Activated naive CD8-positive, alpha-beta T cell (primary cell): ENCODE data around the gene DUSP22.

Experiments
- H3K27ac Mint-ChIP-seq: one replicate; pipeline ENCODE4 v1.8.0; 2021; ENCODE audit warnings: mixed read lengths
- H3K27me3 Mint-ChIP-seq: one replicate; pipeline ENCODE4 v1.8.0; 2021; ENCODE audit warnings: mixed read lengths
- H3K36me3 Mint-ChIP-seq: one replicate; pipeline ENCODE4 v1.8.0; 2021; ENCODE audit warnings: mixed read lengths
- H3K4me1 Mint-ChIP-seq: one replicate; pipeline ENCODE4 v1.8.0; 2021; ENCODE audit warnings: low read depth, mixed read lengths
- H3K4me3 Mint-ChIP-seq: one replicate; pipeline ENCODE4 v1.8.0; 2021; ENCODE audit warnings: mild to moderate bottlenecking, mixed read lengths
- H3K9me3 Mint-ChIP-seq: one replicate; pipeline ENCODE4 v1.8.0; 2021; ENCODE audit warnings: low read depth, mixed read lengths

DUSP22 gene

DNA sequence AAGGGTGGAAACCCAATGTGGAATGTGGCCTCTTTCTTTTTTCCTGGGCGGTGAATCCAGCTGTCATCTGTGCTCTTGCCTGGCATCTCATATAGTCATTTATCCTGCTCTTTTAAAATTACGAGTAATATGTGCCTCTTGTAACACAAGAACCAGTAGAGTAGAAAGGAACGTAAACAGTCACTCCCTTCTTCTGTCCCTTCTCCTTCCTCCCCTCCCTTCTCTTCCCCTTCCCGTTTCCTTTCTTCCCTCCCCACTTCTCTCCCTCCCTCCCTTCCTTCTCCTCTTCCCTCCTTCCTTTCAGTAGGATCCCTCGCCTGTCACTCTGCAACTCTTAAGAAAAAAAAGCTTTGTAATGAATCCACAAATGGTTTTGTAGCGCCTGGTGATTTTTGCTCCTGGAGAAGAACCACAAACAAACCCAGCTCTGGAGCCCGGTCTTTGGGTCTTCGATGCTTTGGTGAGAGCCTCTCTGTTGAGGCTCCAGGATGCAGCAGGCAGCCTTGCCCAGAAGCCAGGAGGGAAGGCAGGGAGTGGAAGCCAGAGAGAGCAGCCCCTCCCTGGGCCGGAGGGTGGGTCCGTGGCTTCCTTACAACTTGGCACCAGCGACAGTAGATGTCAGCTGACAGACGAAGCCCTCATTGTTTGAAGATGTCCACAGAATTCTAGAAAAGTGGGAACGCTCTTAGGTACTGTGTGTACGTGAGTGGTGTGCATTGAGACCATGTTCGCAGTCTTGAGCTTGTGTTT is 15.0 kb downstream of the DUSP22 start:
- Mint-ChIP-seq H3K36me3 (peaks cover 10% of the 10 kb centered on the region), H3K9me3 (no peaks in the 10 kb centered on the region), H3K4me3 (no peak overlapping the region), H3K27ac (no peak overlapping the region), H3K4me1 (peaks cover 11% of the 10 kb centered on the region), H3K27me3 (no peaks in the 10 kb centered on the region)

DNA sequence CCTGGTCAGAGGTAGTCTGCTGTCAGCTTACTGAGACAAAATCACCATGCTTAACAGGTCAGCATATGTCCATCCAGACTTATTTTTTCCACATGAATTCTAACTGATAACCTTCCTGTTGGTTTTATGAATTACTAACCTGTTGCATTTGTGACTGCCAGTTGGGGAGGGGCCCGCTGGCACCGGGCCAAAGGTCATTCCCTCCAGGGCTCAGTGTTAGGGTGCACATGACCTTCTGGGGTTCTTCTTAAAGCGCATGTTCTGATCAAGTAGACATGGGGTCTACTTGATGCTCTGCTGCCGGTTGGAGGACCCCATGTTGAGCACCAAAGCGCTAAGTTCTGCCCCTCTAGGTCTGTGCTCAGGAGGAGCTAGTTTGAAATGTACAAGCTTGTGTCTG is 15.6 kb downstream of the DUSP22 start:
- Mint-ChIP-seq H3K4me3 (no peak overlapping the region), H3K4me1 (peaks cover 18% of the 10 kb centered on the region), H3K27me3 (no peaks in the 10 kb centered on the region), H3K9me3 (no peaks in the 10 kb centered on the region), H3K36me3 (peaks cover 10% of the 10 kb centered on the region), H3K27ac (no peak overlapping the region)

DNA sequence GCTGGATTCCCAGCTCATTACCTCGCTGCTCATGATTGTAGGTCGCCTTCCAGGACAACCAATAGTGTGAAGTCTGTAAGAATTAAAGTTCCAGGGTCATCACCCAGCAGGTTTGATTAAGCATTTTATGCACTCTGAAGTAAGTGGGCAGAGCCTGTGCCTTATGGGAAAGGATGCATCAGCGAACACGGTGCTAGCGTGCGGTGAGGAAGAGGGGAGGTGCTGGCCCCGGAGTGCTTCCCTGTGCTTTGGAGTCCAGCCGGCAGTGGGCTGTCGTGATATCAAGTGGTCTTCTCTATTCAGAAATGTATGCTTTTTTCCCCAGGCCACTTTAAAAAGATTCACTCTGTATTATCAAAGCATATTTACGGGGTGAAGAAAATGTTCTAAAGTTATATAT is 16.0 kb downstream of the DUSP22 start:
- no peak overlapping the region for H3K27ac Mint-ChIP-seq
- no peaks in the 10 kb centered on the region for H3K9me3 Mint-ChIP-seq
- H3K27me3 Mint-ChIP-seq = no peaks in the 10 kb centered on the region
- H3K4me1 Mint-ChIP-seq = peaks cover 22% of the 10 kb centered on the region
- peaks cover 12% of the 10 kb centered on the region for H3K36me3 Mint-ChIP-seq
- no peak overlapping the region for H3K4me3 Mint-ChIP-seq

DNA sequence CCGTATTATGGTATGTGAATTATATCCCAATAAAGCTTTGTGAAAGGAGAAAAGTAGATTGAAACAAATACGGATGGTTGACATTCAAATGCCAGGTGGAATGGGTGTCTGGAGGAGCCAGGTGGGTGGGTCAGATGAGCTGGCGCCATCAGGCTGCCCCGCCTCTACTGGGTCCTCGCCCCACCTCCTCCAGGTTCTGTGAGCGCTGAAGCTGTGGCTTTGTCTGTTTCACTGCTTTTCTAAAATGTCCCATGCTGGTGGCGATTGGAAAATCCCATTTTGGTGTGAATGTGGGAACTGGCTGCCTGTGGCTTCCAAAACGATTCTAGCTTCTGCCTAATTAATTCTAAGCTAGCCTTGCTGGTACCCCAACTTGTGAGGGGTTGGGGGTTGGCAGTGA is 16.5 kb downstream of the DUSP22 start:
- Mint-ChIP-seq H3K9me3 (no peaks in the 10 kb centered on the region), H3K36me3 (peaks cover 12% of the 10 kb centered on the region), H3K4me3 (no peak overlapping the region), H3K27ac (no peak overlapping the region), H3K4me1 (peaks cover 25% of the 10 kb centered on the region), H3K27me3 (no peaks in the 10 kb centered on the region)

DNA sequence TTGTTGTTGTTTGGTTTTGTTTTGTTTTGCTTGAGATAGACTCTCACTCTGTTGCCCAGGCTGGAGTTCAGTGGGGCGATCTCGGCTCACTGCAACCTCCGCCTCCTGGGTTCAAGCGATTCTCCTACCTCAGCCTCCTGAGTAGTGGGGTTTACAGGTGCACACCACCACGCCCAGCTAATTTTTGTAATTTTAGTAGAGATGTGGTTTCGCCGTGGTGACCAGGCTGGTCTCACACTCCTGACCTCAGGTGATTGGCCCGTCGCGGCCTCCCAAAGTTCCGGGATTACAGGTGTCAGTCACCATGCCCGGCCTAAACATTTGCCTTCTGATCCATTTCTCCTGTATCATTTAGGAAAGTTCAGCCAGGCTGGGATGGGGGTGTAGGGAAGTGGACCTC is 17.7 kb downstream of the DUSP22 start:
- Mint-ChIP-seq H3K4me1 (peaks cover 28% of the 10 kb centered on the region), H3K9me3 (no peaks in the 10 kb centered on the region), H3K27ac (no peak overlapping the region), H3K27me3 (no peaks in the 10 kb centered on the region), H3K4me3 (no peak overlapping the region), H3K36me3 (peaks cover 10% of the 10 kb centered on the region)

DNA sequence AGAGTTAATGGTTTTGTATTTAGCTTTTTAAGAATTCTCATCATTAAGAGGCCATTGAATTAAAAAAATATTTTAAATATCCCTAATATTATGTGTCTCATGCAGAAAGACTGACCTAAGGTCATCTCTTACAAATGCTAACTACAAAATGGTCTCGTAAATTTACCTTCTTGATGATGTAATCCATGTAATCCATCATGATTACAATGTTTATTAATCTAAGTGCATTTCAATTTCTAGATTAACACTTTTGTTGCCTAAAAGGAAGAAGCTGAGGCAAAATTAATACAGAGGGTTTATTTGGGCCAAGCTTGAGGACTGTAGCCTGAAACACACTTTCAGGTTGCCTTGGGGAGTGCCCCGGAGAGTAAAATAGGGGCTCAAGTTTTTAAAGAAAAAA is 18.4 kb downstream of the DUSP22 start:
- H3K4me3 Mint-ChIP-seq = no peak overlapping the region
- H3K4me1 Mint-ChIP-seq = peaks cover 31% of the 10 kb centered on the region
- H3K9me3 Mint-ChIP-seq = no peaks in the 10 kb centered on the region
- no peaks in the 10 kb centered on the region for H3K27me3 Mint-ChIP-seq
- H3K27ac Mint-ChIP-seq = no peak overlapping the region
- H3K36me3 Mint-ChIP-seq = peaks cover 12% of the 10 kb centered on the region

DNA sequence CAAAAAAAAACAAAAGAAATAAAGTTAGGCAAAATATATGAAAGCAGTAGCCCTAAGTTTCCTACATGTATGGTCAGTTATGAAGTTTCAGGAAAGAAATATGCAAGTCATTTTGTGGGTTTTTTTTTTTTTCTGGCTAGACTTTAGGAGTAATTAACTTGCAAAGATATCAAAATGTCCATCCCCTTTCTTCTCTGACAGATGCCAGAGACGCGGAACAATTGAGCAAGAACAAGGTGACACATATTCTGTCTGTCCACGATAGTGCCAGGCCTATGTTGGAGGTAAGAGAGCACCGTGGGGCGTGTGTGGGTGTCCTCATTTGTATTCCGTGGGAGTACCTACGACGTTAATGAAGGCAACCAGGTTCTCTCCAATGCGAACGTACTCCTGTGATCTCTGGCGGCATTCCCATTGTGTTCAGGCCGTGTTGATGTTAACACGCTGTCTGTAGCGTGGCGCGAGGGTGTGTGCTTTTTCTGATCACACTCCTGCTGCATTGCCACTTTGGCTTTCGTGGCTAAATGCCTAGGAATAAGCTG is 19.5 kb downstream of the DUSP22 start:
- no peak overlapping the region for H3K27ac Mint-ChIP-seq

DNA sequence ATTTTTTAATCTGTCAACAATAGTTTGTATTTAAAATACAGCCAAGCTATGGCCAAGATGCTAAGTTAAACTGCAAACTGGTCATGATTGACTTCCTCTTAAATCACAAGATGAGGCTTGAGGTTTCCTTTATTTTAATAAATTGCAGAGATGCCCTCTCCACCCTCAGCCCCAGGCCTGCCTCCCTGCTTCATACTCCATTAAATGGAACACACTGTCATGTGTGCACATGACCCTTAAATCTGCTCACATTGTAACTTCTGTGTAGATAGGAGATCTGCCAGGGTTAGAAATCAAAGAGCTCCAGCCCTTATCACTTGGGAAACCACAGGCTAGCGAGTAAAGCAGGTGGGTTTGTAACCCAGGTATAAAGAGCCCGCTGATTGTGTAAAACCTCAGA is 20.8 kb downstream of the DUSP22 start:
- Mint-ChIP-seq H3K9me3 (no peaks in the 10 kb centered on the region), H3K4me3 (no peak overlapping the region), H3K4me1 (peaks cover 40% of the 10 kb centered on the region), H3K27me3 (no peaks in the 10 kb centered on the region), H3K36me3 (peaks cover 12% of the 10 kb centered on the region), H3K27ac (no peak overlapping the region)

More for the DNA sequence above, 19.5 kb downstream of the DUSP22 start:
- peaks cover 12% of the 10 kb centered on the region for H3K36me3 Mint-ChIP-seq
- peaks cover 33% of the 10 kb centered on the region for H3K4me1 Mint-ChIP-seq
- H3K9me3 Mint-ChIP-seq = no peaks in the 10 kb centered on the region
- H3K27me3 Mint-ChIP-seq = no peaks in the 10 kb centered on the region
- no peak overlapping the region for H3K4me3 Mint-ChIP-seq

DNA sequence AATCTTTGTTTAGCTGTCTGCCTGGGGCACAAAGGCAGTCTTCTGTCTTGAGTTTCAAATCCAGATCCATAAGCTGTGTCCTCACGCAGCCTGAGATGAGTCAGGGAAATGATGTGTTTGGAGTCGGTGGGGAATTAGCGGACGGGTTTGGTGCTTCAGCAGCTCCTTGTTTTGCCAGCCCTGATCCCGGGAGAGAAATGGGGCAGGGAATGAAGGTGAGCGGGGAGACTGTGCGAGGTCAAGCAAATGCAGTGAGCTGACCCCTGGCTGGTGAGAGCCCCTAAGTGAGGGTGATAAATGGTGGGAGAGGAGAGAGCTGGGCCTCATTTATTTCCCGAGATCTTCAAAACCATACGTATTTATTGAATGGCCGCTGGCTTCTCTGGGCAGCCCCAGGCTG is 21.6 kb downstream of the DUSP22 start:
- H3K27ac Mint-ChIP-seq = no peak overlapping the region
- peaks cover 41% of the 10 kb centered on the region for H3K4me1 Mint-ChIP-seq
- H3K36me3 Mint-ChIP-seq = peaks cover 11% of the 10 kb centered on the region
- no peak overlapping the region for H3K4me3 Mint-ChIP-seq
- H3K9me3 Mint-ChIP-seq = no peaks in the 10 kb centered on the region
- no peaks in the 10 kb centered on the region for H3K27me3 Mint-ChIP-seq

DNA sequence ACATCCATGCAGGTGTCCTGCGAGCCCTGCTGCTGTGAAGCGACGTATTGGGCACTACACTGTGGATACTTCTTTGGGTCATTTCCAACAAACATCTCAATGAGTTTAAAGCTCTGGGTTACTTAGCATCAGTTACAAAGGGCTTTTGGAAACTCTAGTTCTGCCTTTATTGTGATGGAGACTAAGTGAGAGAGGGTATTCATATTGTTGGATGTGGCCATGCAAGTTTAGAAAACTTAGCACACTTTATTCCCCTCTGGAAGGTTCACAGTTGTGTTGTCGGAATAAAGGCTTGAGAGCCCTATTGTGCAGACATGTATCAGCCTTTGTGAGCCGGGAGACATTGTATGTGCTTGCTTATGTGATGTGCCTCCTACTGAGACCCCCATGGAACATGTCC is 22.1 kb downstream of the DUSP22 start:
- H3K27me3 Mint-ChIP-seq = no peaks in the 10 kb centered on the region
- peaks cover 44% of the 10 kb centered on the region for H3K4me1 Mint-ChIP-seq
- H3K36me3 Mint-ChIP-seq = peaks cover 14% of the 10 kb centered on the region
- no peak overlapping the region for H3K4me3 Mint-ChIP-seq
- no peaks in the 10 kb centered on the region for H3K9me3 Mint-ChIP-seq
- H3K27ac Mint-ChIP-seq = no peak overlapping the region

DNA sequence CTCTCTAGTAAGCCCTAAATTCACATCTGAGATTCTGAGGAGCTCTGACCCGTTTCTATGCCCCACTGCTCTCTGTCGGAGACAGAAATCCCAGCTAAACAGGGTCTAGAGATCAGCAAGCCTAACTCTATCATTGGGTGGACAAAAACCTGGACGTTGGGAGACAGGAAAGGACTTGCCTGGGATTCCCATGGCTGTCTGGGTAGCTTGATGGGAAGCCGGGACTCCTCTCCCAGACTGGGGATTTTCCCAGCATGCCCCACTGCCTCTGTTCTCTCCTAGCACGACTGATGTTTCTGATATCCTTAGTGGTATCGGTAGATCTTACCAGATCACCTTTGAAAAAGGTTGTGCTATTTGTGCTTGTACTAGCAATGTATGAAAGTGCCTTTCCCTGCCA is 22.9 kb downstream of the DUSP22 start:
- Mint-ChIP-seq H3K9me3 (no peaks in the 10 kb centered on the region), H3K4me1 (peaks cover 50% of the 10 kb centered on the region), H3K27me3 (no peaks in the 10 kb centered on the region), H3K27ac (no peak overlapping the region), H3K4me3 (no peak overlapping the region), H3K36me3 (peaks cover 14% of the 10 kb centered on the region)

DNA sequence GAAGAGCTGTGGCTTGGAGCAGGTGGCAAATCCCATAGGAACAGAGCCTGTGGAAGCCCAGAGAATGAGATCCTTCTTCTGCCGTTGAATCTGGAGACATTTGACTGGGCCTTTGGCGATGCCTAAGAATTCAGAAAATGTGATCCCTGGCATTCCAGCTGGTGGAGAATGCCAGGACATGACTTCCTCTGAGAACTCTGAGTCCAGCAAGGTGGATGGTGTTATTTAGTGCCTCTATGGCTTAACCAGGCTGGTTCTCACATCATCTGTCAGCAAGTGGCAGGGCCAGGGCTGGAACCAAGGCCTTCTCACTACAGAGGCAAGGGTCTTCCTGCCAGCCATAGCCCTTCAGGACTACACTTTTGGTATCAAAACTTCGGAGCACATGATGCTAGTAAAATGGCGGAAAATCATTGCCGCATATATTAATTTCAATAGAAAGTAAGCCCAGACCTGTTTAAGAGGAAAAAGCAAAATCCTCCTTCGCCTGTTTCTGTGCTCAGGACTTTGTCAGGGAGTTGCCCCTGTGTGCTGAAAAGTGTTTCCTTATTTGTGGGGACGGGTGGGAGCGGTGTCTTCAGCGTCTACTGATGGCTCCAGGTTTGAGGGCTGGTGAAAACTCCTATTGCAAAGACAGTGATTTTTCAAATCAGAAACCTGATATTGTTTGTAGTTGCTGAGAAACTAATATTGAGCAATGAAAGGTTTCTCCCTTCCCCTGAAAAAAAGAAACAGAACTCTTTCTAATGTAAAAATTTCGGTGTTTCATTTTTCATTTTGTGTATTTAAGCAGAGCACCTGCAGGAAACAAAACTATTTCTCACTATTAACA is 23.9 kb downstream of the DUSP22 start:
- Mint-ChIP-seq H3K27me3 (no peaks in the 10 kb centered on the region), H3K36me3 (peaks cover 14% of the 10 kb centered on the region), H3K4me1 (peaks cover 48% of the 10 kb centered on the region), H3K27ac (no peak overlapping the region), H3K9me3 (no peaks in the 10 kb centered on the region), H3K4me3 (no peak overlapping the region)

DNA sequence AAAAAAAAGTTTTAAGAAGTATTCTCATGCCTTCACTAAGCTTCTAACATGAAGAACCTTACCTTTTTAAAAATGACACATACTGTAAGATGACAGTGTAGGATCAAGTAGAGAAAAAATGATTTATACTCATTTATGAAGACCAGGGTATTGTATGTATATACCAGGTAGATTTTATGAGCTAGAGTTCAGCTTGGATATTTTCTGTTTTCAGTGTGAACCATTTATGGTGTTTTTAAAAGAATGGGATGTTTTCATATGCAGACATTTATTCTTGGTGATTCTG is 24.4 kb downstream of the DUSP22 start:
- Mint-ChIP-seq H3K27ac (no peak overlapping the region), H3K36me3 (peaks cover 14% of the 10 kb centered on the region), H3K9me3 (no peaks in the 10 kb centered on the region), H3K27me3 (no peaks in the 10 kb centered on the region), H3K4me3 (no peak overlapping the region), H3K4me1 (peaks cover 45% of the 10 kb centered on the region)

DNA sequence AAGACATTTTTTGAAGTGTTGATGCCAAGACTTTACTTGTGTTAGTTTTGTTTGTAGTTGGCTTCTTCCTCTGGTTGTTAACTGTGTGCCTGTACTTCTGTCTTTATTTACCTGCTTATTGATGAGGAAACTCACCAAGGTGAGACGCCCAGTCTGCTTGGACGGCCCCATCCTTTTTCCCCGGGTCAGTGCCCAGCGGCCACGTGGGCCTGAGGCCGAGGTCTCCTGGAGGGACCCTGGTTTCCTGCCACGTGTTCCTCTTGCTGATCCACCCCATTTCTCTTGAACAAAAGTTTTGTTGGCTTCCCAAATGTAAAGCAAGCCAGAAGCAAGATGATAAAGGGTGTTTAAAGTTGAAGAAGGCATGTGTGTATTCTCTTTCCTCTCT is 24.8 kb downstream of the DUSP22 start:
- Mint-ChIP-seq H3K27ac (no peak overlapping the region), H3K4me3 (no peak overlapping the region), H3K27me3 (no peaks in the 10 kb centered on the region), H3K9me3 (no peaks in the 10 kb centered on the region), H3K36me3 (peaks cover 14% of the 10 kb centered on the region), H3K4me1 (peaks cover 41% of the 10 kb centered on the region)

DNA sequence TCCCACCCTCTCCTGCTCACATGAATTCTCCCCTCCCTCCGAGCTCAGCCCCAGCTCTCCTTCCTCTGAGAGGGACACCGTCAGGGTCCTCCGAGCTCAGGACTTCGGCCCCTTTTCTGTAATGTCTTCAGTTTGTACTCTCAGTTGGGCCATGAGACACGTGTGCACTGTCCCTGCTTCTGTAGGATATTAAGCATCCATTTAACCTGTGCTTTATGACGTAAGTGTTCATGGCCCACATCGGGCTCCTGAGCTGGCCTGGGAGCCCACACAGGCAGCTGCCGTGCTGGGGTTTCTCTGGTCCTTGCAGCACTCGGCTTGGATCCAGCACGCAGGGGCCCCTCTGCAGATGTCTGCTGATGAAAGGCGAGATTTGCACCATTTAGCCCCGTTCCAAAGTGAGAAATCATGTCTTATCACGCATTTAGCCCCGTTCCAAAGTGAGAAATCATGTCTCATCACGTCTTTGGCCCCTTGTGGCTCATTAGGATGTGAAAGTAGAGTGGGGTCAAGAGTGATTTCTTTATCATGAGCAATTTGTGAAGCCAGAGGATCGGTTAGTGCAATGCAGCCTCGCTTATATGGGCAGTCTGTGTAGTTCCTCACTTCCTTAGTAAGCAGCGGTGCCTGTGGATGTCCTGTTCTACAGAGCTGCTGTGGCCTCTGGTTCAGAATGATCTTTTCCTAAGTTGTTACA is 25.3 kb downstream of the DUSP22 start:
- Mint-ChIP-seq H3K9me3 (no peaks in the 10 kb centered on the region), H3K36me3 (peaks cover 14% of the 10 kb centered on the region), H3K27ac (no peak overlapping the region), H3K4me3 (no peak overlapping the region), H3K27me3 (no peaks in the 10 kb centered on the region), H3K4me1 (peaks cover 36% of the 10 kb centered on the region)
